HCT116 (cell line): ENCODE measurements around the gene OR4C11. TPM values are rescaled to one million over a fixed set of nuclear protein-coding genes. Genes with fewer than 3 reads are reported as not detected.

Experiments used
- ATAC-seq: fragments of 200-7000 bp; cut with Tn5 transposase; 2 replicates; pipeline ENCODE4 v1.9.1; 2020; ENCODE audit warnings: mild to moderate bottlenecking, moderate library complexity
- BruUV-seq: library from RNA; stranded (reverse); fragments of 400-500 nt; replicated peaks from 2 replicates; lab custom pipeline; 2021; lab: Mats Ljungman, UMichigan
- CTCF ChIA-PET: fragments of 300-600 bp; sonication (Branson Sonifier 250); formaldehyde crosslinking; loops from one replicate; lab custom pipeline; 2021; ENCODE audit warnings: antibody characterized with exemption; lab: Charles Lee
- POLR2A ChIA-PET: fragments of 300-600, 350-600 bp; sonication (Branson Sonifier 250); formaldehyde crosslinking; loops from one replicate; lab custom pipeline; 2021; ENCODE audit warnings: antibody characterized with exemption; lab: Charles Lee
- RAD21 ChIA-PET, 2 experiments: fragments of 300-600 bp; sonication (Branson Sonifier 250); formaldehyde crosslinking; loops; one replicate each; lab custom pipeline; 2023; ENCODE audit warnings: low total read pairs in 2 of 2; ENCODE audit not compliant: uncharacterized antibody in 2 of 2, unreplicated experiment in 2 of 2, low non-redundant PET in 1 of 2; lab: Charles Lee
- DNase-seq: peaks from one replicate; pipeline ENCODE4 v3.0.0-alpha.2; 2010; ENCODE audit warnings: low read depth, low spot score
- H2AFZ ChIP-seq: fragments of 200-600 bp; shearing (Covaris generic), sonication (generic); 2 replicates; pipeline ENCODE4 v1.6.1; 2017; ENCODE audit warnings: low read depth, mixed run types, mixed read lengths, antibody characterized with exemption, low read length; ENCODE audit not compliant: poor library complexity, severe bottlenecking
- H3K27ac ChIP-seq: 2 replicates; pipeline ENCODE4 v1.5.1; 2012; ENCODE audit warnings: low read depth, low read length
- H3K27me3 ChIP-seq: fragments of 200-600 bp; sonication (generic); 2 replicates; pipeline ENCODE4 v1.6.1; 2016; ENCODE audit warnings: mixed run types, low read length, mixed read lengths; ENCODE audit not compliant: insufficient read depth
- H3K36me3 ChIP-seq, 2 experiments: fragments of 200-500 bp in 1 of 2; fragments of 200-600 bp in 1 of 2; sonication (Bioruptor generic) in 1 of 2; sonication (generic) in 1 of 2; 2 replicates each; pipeline versions ENCODE4 v1.5.1 to v1.6.1; 2014 to 2016; ENCODE audit warnings: low read length in 2 of 2, inconsistent platforms in 1 of 2, mixed read lengths in 1 of 2, mixed run types in 1 of 2; ENCODE audit not compliant: insufficient read depth in 2 of 2, control insufficient read depth in 1 of 2
- H3K4me1 ChIP-seq, 2 experiments: fragments of 200-600 bp in 1 of 2; sonication (generic) in 1 of 2; 2 replicates each; pipeline versions ENCODE4 v1.5.1 to v1.6.1; 2012 to 2017; ENCODE audit warnings: low read length in 2 of 2, inconsistent platforms in 1 of 2, mild to moderate bottlenecking in 1 of 2, mixed read lengths in 1 of 2, mixed run types in 1 of 2, moderate library complexity in 1 of 2; ENCODE audit not compliant: insufficient read depth in 2 of 2, control insufficient read depth in 1 of 2
- H3K4me2 ChIP-seq: fragments of 200-600 bp; sonication (generic); 2 replicates; pipeline ENCODE4 v1.6.1; 2017; ENCODE audit warnings: mixed run types, low read length, mixed read lengths
- H3K4me3 ChIP-seq, 2 experiments: fragments of 200-600 bp in 1 of 2; sonication (generic) in 1 of 2; replicated peaks in 1 of 2; 2 replicates each; pipeline ENCODE4 v1.5.1; 2011 to 2016; ENCODE audit warnings: low read length in 2 of 2, control low read depth in 1 of 2, low read depth in 1 of 2, mild to moderate bottlenecking in 1 of 2, mixed read lengths in 1 of 2, mixed run types in 1 of 2
- H3K79me2 ChIP-seq: fragments of 200-600 bp; sonication (generic); 2 replicates; pipeline ENCODE4 v1.6.1; 2017; ENCODE audit warnings: mild to moderate bottlenecking, mixed run types, low read length, moderate library complexity, mixed read lengths; ENCODE audit not compliant: insufficient read depth
- H3K9ac ChIP-seq: fragments of 200-600 bp; sonication (generic); 2 replicates; pipeline ENCODE4 v1.6.1; 2016; ENCODE audit warnings: low read length, mixed read lengths
- H3K9me2 ChIP-seq: fragments of 200-600 bp; sonication (generic), shearing (Covaris generic); 2 replicates; pipeline ENCODE4 v1.6.1; 2017; ENCODE audit warnings: mixed run types, mild to moderate bottlenecking, moderate library complexity; ENCODE audit not compliant: insufficient read depth
- H3K9me3 ChIP-seq, 2 experiments: fragments of 200-500 bp in 1 of 2; fragments of 200-600 bp in 1 of 2; sonication (Bioruptor generic) in 1 of 2; sonication (generic) in 1 of 2; 2 replicates each; pipeline ENCODE4 v1.6.1; 2014 to 2017; ENCODE audit warnings: low read length in 2 of 2, mixed read lengths in 2 of 2, inconsistent platforms in 1 of 2, low read depth in 1 of 2, mild to moderate bottlenecking in 1 of 2, mixed run types in 1 of 2, moderate library complexity in 1 of 2; ENCODE audit not compliant: control insufficient read depth in 1 of 2, insufficient read depth in 1 of 2
- H4K20me1 ChIP-seq: fragments of 200-600 bp; sonication (generic), shearing (Covaris generic); 2 replicates; pipeline ENCODE4 v1.6.1; 2017; ENCODE audit warnings: mixed run types, mild to moderate bottlenecking, moderate library complexity; ENCODE audit not compliant: insufficient read depth
- CEBPB ChIP-seq: IDR thresholded peaks from 2 replicates; pipeline ENCODE4 v1.6.1; 2012; ENCODE audit warnings: low read depth
- ELF1 ChIP-seq: IDR thresholded peaks from 2 replicates; pipeline ENCODE4 v1.6.1; 2012; ENCODE audit warnings: low read depth, borderline replicate concordance
- EZH2 ChIP-seq: fragments of 200-600 bp; sonication (generic); IDR thresholded peaks from 2 replicates; pipeline ENCODE4 v1.6.1; 2017; ENCODE audit warnings: antibody characterized with exemption, mixed run types
- FOSL1 ChIP-seq: IDR thresholded peaks from 2 replicates; pipeline ENCODE4 v1.6.1; 2012; ENCODE audit warnings: low read depth
- JUND ChIP-seq: IDR thresholded peaks from 2 replicates; pipeline ENCODE4 v1.6.1; 2012
- MAX ChIP-seq: IDR thresholded peaks from 2 replicates; pipeline ENCODE4 v1.6.1; 2012
- POLR2A ChIP-seq: IDR thresholded peaks from 2 replicates; pipeline ENCODE4 v1.7.0; 2011; ENCODE audit warnings: borderline replicate concordance; ENCODE audit not compliant: insufficient read depth, insufficient read length; ENCODE audit errors: extremely low read depth
- POLR2AphosphoS5 ChIP-seq: IDR thresholded peaks from 2 replicates; pipeline ENCODE4 v1.6.1; 2011; ENCODE audit warnings: mild to moderate bottlenecking, low read depth, low read length, moderate library complexity
- RAD21 ChIP-seq: IDR thresholded peaks from 2 replicates; pipeline ENCODE4 v1.6.1; 2012; ENCODE audit warnings: low read depth, mild to moderate bottlenecking
- REST ChIP-seq: IDR thresholded peaks from 2 replicates; pipeline ENCODE4 v1.6.1; 2012; ENCODE audit warnings: low read depth
- SIN3A ChIP-seq: IDR thresholded peaks from 2 replicates; pipeline ENCODE4 v1.6.1; 2012; ENCODE audit warnings: low read depth
- SP1 ChIP-seq: IDR thresholded peaks from 2 replicates; pipeline ENCODE4 v1.6.1; 2012; ENCODE audit warnings: low read depth
- SRF ChIP-seq: IDR thresholded peaks from 2 replicates; pipeline ENCODE4 v1.6.1; 2012; ENCODE audit warnings: low read depth
- TCF7L2 ChIP-seq: IDR thresholded peaks from 2 replicates; pipeline ENCODE4 v1.7.0; 2011; ENCODE audit warnings: borderline replicate concordance, inconsistent platforms; ENCODE audit not compliant: insufficient read depth, insufficient read length; ENCODE audit errors: extremely low read depth
- YY1 ChIP-seq: IDR thresholded peaks from 2 replicates; pipeline ENCODE4 v1.6.1; 2011; ENCODE audit warnings: low read length, low read depth, moderate library complexity, mild to moderate bottlenecking; ENCODE audit not compliant: insufficient replicate concordance; ENCODE audit errors: extremely low read depth
- ZBTB33 ChIP-seq: IDR thresholded peaks from 2 replicates; pipeline ENCODE4 v1.6.1; 2011; ENCODE audit warnings: mild to moderate bottlenecking, low read length, moderate library complexity; ENCODE audit not compliant: insufficient replicate concordance; ENCODE audit errors: extremely low read depth
- ZFX ChIP-seq: fragments of 450-650 bp; IDR thresholded peaks from 2 replicates; pipeline ENCODE4 v1.6.1; 2017
- ZNF274 ChIP-seq: fragments of 200-500 bp; sonication (Bioruptor generic); IDR thresholded peaks from 2 replicates; pipeline ENCODE4 v1.6.1; 2014; ENCODE audit warnings: mild to moderate bottlenecking, low read depth, low read length, inconsistent platforms
- intact Hi-C: fragments of 100-400 bp; cut with micrococcal nuclease; formaldehyde crosslinking; loops from 2 replicates; pipeline ENCODE4 v1.10.0; 2022
- total RNA-seq: library from RNA; stranded (reverse); gene quantifications from one replicate; pipeline ENCODE4 v1.2.1, GENCODE V29; 2021; ENCODE audit not compliant: unreplicated experiment
- TF ChIP-seq, protein P1 (sequence below): IDR thresholded peaks from 2 replicates; pipeline ENCODE4 v1.6.1; 2012
- TF ChIP-seq, protein P2 (sequence below), 3 experiments: fragments of 200-600 bp in 1 of 3; sonication (generic) in 1 of 3; IDR thresholded peaks in 2 of 3; conservative IDR thresholded peaks in 1 of 3; 2 replicates each; pipeline ENCODE4 v1.5.1; 2012 to 2017; ENCODE audit warnings: low read depth in 2 of 3, low read length in 2 of 3, antibody characterized with exemption in 1 of 3, borderline replicate concordance in 1 of 3, control low read depth in 1 of 3, mild to moderate bottlenecking in 1 of 3, mixed read lengths in 1 of 3, mixed run types in 1 of 3, moderate library complexity in 1 of 3; ENCODE audit not compliant: insufficient read depth in 1 of 3

OR4C11 gene
- total RNA-seq, 1 experiment from 2014 or later = not detected

DNA sequence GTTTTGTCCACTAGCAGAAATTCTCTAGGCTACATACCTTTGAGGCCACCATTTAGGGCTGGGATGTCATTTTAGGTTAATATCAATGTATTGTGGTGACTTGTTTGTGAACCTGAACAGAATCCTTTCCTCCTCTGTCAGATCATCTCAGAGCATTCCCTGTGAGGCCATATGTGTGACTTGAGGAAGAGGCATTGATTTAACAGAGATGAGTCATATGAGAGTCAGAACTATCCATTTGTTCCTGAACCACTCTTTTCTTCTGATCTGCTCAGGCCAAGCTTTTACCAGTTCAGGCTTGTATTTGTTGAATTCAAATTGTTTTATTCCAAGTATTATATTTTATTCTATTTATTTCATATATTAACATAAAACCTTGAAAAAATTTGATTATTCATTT, 47.7 kb upstream of the OR4C11 start:
- Histone ChIP-seq H3K4me2 (no peak overlapping the region), H3K9me3 (peaks cover 11 to 37% of the 10 kb centered on the region in 2 experiments; a peak in 2 of 4 replicates), H3K27ac (no peak overlapping the region), H3K4me1 (no peaks in the 10 kb centered on the region), H3K79me2 (no peaks in the 10 kb centered on the region), H3K9ac (no peak overlapping the region), H3K9me2 (no peaks in the 10 kb centered on the region), H4K20me1 (no peaks in the 10 kb centered on the region), H3K36me3 (no peaks in the 10 kb centered on the region), H3K27me3 (no peaks in the 10 kb centered on the region), H2AFZ (no peak overlapping the region), H3K4me3 (no peak overlapping the region)
- DNase-seq (no peak), ATAC-seq (no peak)
- ChIA-PET CTCF (no interaction called here), POLR2A (no interaction called here), RAD21 (no interaction called here)
- intact Hi-C loops = no loop called here
- no peak for TF ChIP-seq SP1
- no peak for TF ChIP-seq JUND
- TF ChIP-seq REST = no peak
- TF ChIP-seq MAX = no peak
- no peak for TF ChIP-seq ZBTB33
- TF ChIP-seq SIN3A = no peak
- TF ChIP-seq ZNF274 = no peak
- TF ChIP-seq EZH2 = no peak
- TF ChIP-seq ELF1 = no peak
- TF ChIP-seq SRF = no peak
- TF ChIP-seq CEBPB = no peak
- TF ChIP-seq, protein P1, sequence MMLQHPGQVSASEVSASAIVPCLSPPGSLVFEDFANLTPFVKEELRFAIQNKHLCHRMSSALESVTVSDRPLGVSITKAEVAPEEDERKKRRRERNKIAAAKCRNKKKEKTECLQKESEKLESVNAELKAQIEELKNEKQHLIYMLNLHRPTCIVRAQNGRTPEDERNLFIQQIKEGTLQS = no peak
- no peak for TF ChIP-seq YY1
- no peak for TF ChIP-seq POLR2A
- no peak for TF ChIP-seq POLR2AphosphoS5
- TF ChIP-seq RAD21 = no peak
- TF ChIP-seq FOSL1 = no peak
- TF ChIP-seq ZFX = no peak
- TF ChIP-seq, protein P2, sequence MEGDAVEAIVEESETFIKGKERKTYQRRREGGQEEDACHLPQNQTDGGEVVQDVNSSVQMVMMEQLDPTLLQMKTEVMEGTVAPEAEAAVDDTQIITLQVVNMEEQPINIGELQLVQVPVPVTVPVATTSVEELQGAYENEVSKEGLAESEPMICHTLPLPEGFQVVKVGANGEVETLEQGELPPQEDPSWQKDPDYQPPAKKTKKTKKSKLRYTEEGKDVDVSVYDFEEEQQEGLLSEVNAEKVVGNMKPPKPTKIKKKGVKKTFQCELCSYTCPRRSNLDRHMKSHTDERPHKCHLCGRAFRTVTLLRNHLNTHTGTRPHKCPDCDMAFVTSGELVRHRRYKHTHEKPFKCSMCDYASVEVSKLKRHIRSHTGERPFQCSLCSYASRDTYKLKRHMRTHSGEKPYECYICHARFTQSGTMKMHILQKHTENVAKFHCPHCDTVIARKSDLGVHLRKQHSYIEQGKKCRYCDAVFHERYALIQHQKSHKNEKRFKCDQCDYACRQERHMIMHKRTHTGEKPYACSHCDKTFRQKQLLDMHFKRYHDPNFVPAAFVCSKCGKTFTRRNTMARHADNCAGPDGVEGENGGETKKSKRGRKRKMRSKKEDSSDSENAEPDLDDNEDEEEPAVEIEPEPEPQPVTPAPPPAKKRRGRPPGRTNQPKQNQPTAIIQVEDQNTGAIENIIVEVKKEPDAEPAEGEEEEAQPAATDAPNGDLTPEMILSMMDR (IDR thresholded peaks at IDR 0.05 in 2 of 3, conservative IDR thresholded peaks at IDR 0.05 in 1 of 3; ENCODE audit: borderline replicate concordance in 1 of 3, insufficient read depth in 1 of 3, low read depth in 2 of 3, low read length in 2 of 3) = no peak
- TF ChIP-seq TCF7L2 = no peak
- no TSS peak for BruUV-seq
